ENCODE results near the gene PANK4. TPM values are rescaled to one million over a fixed set of nuclear protein-coding genes. Genes with fewer than 3 reads are reported as not detected.

The PANK4 gene
- total and polyA plus RNA-seq, 9 of the 15 experiments (the other 6 are each of a cell fraction or from before 2014, with no cell fraction given) = 0.93 to 55.6 (median 31.5) TPM

DNA sequence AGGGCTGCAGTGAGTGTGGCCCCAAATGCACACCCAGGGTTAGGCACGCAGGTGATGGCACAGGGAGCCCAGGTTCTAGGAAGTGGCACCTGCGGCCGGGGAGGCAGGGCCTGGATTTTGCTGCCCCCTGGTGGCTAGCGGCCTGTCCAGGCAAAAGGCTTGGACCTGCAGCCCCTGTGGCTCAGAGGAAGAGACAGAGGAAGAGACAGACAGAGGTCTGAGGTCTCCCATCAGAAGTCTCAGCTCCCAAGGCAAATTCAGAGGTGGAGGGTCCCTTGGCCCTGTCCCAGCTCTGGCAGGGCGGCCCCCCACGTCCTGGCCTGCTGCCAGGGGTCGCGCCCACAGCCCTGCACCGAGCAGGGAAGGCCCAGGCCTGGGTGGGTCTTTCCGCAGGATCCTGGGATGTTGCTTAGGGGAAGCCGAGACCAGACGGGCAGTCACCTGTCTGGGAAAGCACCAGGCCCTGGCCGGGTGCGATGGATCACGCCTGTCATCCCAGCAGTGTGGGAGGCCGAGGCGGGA, 21.7 kb upstream of the PANK4 start (continued):
- TF ChIP-seq, protein P1, sequence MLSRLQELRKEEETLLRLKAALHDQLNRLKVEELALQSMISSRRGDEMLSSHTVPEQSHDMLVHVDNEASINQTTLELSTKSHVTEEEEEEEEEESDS (CRISPR knock-in tag; IDR thresholded peaks at IDR 0.05) = no peak
- no peak for TF ChIP-seq ZNF561 (CRISPR knock-in tag; conservative IDR thresholded peaks at IDR 0.05)
- TF ChIP-seq SIRT6 (IDR thresholded peaks at IDR 0.05; ENCODE audit: low read depth, low read length) = no peak
- no peak for TF ChIP-seq ZNF384 (IDR thresholded peaks at IDR 0.05; ENCODE audit: low read depth, low read length)
- TF ChIP-seq, protein P2, sequence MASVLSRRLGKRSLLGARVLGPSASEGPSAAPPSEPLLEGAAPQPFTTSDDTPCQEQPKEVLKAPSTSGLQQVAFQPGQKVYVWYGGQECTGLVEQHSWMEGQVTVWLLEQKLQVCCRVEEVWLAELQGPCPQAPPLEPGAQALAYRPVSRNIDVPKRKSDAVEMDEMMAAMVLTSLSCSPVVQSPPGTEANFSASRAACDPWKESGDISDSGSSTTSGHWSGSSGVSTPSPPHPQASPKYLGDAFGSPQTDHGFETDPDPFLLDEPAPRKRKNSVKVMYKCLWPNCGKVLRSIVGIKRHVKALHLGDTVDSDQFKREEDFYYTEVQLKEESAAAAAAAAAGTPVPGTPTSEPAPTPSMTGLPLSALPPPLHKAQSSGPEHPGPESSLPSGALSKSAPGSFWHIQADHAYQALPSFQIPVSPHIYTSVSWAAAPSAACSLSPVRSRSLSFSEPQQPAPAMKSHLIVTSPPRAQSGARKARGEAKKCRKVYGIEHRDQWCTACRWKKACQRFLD (CRISPR knock-in tag; IDR thresholded peaks at IDR 0.05) = no peak
- TF ChIP-seq BRF1 (IDR thresholded peaks at IDR 0.05; ENCODE audit: borderline replicate concordance, extremely low read depth, insufficient read length) = no peak
- no peak for TF ChIP-seq TCFL5 (CRISPR knock-in tag; conservative IDR thresholded peaks at IDR 0.05)
- no peak for TF ChIP-seq ILF3 (IDR thresholded peaks at IDR 0.05; ENCODE audit: borderline replicate concordance)
- no peak for TF ChIP-seq KDM5B (IDR thresholded peaks at IDR 0.05; ENCODE audit: insufficient replicate concordance, low read depth, low read length)
- no peak for TF ChIP-seq MEF2D (tag; conservative IDR thresholded peaks at IDR 0.05; ENCODE audit: low read depth)
- TF ChIP-seq, protein P3, sequence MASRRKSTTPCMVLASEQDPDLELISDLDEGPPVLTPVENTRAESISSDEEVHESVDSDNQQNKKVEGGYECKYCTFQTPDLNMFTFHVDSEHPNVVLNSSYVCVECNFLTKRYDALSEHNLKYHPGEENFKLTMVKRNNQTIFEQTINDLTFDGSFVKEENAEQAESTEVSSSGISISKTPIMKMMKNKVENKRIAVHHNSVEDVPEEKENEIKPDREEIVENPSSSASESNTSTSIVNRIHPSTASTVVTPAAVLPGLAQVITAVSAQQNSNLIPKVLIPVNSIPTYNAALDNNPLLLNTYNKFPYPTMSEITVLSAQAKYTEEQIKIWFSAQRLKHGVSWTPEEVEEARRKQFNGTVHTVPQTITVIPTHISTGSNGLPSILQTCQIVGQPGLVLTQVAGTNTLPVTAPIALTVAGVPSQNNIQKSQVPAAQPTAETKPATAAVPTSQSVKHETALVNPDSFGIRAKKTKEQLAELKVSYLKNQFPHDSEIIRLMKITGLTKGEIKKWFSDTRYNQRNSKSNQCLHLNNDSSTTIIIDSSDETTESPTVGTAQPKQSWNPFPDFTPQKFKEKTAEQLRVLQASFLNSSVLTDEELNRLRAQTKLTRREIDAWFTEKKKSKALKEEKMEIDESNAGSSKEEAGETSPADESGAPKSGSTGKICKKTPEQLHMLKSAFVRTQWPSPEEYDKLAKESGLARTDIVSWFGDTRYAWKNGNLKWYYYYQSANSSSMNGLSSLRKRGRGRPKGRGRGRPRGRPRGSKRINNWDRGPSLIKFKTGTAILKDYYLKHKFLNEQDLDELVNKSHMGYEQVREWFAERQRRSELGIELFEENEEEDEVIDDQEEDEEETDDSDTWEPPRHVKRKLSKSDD (conservative IDR thresholded peaks at IDR 0.05; ENCODE audit: low read length) = 0 out of 2 replicates have a peak, but pooled peaks have one; percentile 16
- TF ChIP-seq NFATC3 (IDR thresholded peaks at IDR 0.05) = no peak
- TF ChIP-seq, protein P4, sequence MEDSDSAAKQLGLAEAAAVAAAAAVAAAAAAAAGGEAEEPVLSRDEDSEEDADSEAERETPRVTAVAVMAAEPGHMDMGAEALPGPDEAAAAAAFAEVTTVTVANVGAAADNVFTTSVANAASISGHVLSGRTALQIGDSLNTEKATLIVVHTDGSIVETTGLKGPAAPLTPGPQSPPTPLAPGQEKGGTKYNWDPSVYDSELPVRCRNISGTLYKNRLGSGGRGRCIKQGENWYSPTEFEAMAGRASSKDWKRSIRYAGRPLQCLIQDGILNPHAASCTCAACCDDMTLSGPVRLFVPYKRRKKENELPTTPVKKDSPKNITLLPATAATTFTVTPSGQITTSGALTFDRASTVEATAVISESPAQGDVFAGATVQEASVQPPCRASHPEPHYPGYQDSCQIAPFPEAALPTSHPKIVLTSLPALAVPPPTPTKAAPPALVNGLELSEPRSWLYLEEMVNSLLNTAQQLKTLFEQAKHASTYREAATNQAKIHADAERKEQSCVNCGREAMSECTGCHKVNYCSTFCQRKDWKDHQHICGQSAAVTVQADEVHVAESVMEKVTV (CRISPR knock-in tag; IDR thresholded peaks at IDR 0.05) = peak; percentile 78
- no peak for TF ChIP-seq NR4A1 (CRISPR knock-in tag; IDR thresholded peaks at IDR 0.05)
- TF ChIP-seq NR4A1 (tag; IDR thresholded peaks at IDR 0.05) = no peak
- TF ChIP-seq SREBF1 (IDR thresholded peaks at IDR 0.05; ENCODE audit: borderline replicate concordance, low read depth, low read length) = no peak
- TF ChIP-seq EZH2 (IDR thresholded peaks at IDR 0.05; ENCODE audit: borderline replicate concordance, low read depth, low read length) = no peak
- TF ChIP-seq BRCA1 (IDR thresholded peaks at IDR 0.05) = no peak
- no peak for TF ChIP-seq BRCA1 (CRISPR knock-in tag; IDR thresholded peaks at IDR 0.05)
- TF ChIP-seq, protein P5, sequence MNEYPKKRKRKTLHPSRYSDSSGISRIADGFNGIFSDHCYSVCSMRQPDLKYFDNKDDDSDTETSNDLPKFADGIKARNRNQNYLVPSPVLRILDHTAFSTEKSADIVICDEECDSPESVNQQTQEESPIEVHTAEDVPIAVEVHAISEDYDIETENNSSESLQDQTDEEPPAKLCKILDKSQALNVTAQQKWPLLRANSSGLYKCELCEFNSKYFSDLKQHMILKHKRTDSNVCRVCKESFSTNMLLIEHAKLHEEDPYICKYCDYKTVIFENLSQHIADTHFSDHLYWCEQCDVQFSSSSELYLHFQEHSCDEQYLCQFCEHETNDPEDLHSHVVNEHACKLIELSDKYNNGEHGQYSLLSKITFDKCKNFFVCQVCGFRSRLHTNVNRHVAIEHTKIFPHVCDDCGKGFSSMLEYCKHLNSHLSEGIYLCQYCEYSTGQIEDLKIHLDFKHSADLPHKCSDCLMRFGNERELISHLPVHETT (CRISPR knock-in tag; conservative IDR thresholded peaks at IDR 0.05 in 1 of 2, IDR thresholded peaks at IDR 0.05 in 1 of 2) = no peak
